Thoracic aorta (tissue), 2 donors: ENCODE results near the gene SMIM15. TPM values are rescaled to one million over a fixed set of nuclear protein-coding genes. Genes with fewer than 3 reads are reported as not detected.

Source experiments
- ATAC-seq: fragments of 150-250 bp; one replicate; pipeline ENCODE4 v1.8.0; 2017; ENCODE audit warnings: low read depth; ENCODE audit not compliant: insufficient number of reproducible peaks, low FRiP score
- DNase-seq: peaks from one replicate; pipeline ENCODE4 v3.0.0-alpha.2; 2020; ENCODE audit warnings: low spot score
- H3K27ac ChIP-seq, 2 donors: fragments of 200-600 bp; sonication (generic); 1 replicate in 1 of 2; 2 replicates in 1 of 2; pipeline ENCODE4 v1.5.1; 2016; ENCODE audit warnings: mild to moderate bottlenecking in 2 of 2, moderate library complexity in 2 of 2
- H3K27me3 ChIP-seq: fragments of 200-600 bp; sonication (generic); replicated peaks from 2 replicates; pipeline ENCODE4 v1.6.0; 2016; ENCODE audit warnings: mild to moderate bottlenecking; ENCODE audit not compliant: insufficient read depth
- H3K36me3 ChIP-seq: fragments of 200-600 bp; sonication (generic); one replicate; pipeline ENCODE4 v1.5.1; 2016
- H3K4me1 ChIP-seq, 2 donors: fragments of 200-600 bp; sonication (generic); 1 replicate in 1 of 2; 2 replicates in 1 of 2; pipeline versions ENCODE4 v1.5.1 to v1.6.0; 2016; ENCODE audit warnings: low read depth in 2 of 2, mild to moderate bottlenecking in 1 of 2; ENCODE audit not compliant: control insufficient read depth in 1 of 2
- H3K4me3 ChIP-seq: fragments of 200-600 bp; sonication (generic); 2 replicates; pipeline ENCODE4 v1.5.1; 2016; ENCODE audit warnings: mild to moderate bottlenecking
- H3K9me3 ChIP-seq: fragments of 200-600 bp; sonication (generic); 2 replicates; pipeline ENCODE4 v1.5.1; 2016
- total RNA-seq, 2 donors: library from RNA; depleted of rRNA; stranded (reverse); fragments of >200 nt; gene quantifications; one replicate each; pipeline versions ENCODE4 v1.1.0 to v1.2.3, GENCODE V29; 2016
- TF ChIP-seq, protein P1 (sequence below): fragments of 200-600 bp; sonication (generic); IDR thresholded peaks from one replicate; pipeline ENCODE4 v1.5.1; 2019; ENCODE audit warnings: antibody characterized with exemption

SMIM15 gene, protein sequence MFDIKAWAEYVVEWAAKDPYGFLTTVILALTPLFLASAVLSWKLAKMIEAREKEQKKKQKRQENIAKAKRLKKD
- total RNA-seq, result 10 to 100 TPM; 21.3 to 23.9 TPM

DNA sequence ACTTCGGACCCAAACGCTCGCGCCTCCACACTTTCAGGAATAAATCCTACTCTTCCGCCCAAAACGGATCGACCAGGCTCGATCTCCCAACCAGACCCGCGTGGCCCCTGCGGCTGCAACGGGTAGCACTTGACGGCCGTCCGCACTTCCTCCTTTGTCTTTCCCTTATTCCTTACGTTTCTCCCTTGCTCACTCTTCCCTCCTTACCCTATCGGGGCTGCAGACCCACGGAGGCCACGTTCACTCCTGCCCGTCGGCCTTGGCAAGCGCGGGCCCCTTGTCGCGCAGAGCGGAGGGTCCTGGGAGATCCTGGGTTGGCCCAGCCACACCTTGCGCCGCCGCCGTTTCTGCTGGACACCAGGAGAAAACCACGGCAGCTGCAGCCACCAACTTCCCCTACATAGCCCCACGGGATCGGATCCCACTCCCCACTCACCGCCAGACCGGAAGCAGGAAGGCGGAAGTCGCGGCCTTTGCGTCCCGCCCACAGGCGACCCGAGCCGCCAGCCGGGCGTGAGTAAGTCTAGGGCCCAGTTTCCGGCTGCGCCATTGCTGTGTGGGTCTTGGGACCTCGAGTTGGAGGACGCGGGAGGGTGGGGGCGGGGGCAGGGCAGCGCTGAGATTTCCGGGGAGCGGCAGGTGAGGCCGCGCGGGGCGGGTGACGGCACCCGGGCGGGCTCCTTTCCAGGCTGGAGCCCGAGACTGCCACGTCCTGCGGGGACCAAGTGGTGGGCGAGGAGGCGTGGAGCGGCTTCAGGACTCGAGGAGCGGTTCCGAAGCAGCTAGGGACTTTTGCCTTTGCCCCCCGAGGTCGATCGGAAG lies at the start of gene SMIM15:
Gene SMIM15 (minus strand): TSS at position 459 of the 822 bp plus-strand sequence. CDS start 2,297 bp downstream, outside the sequence.
- peak; percentile 54 for DNase-seq
- peak within 1 kb of the TSS; percentile 90 for H3K4me3 ChIP-seq
- H3K36me3 ChIP-seq, result peaks cover 6% of the 10 kb centered on the region
- no peaks in the 10 kb centered on the region for H3K9me3 ChIP-seq
- peak; percentile 92 for ATAC-seq
- TF ChIP-seq, protein P1, sequence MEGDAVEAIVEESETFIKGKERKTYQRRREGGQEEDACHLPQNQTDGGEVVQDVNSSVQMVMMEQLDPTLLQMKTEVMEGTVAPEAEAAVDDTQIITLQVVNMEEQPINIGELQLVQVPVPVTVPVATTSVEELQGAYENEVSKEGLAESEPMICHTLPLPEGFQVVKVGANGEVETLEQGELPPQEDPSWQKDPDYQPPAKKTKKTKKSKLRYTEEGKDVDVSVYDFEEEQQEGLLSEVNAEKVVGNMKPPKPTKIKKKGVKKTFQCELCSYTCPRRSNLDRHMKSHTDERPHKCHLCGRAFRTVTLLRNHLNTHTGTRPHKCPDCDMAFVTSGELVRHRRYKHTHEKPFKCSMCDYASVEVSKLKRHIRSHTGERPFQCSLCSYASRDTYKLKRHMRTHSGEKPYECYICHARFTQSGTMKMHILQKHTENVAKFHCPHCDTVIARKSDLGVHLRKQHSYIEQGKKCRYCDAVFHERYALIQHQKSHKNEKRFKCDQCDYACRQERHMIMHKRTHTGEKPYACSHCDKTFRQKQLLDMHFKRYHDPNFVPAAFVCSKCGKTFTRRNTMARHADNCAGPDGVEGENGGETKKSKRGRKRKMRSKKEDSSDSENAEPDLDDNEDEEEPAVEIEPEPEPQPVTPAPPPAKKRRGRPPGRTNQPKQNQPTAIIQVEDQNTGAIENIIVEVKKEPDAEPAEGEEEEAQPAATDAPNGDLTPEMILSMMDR, result no peak
- H3K4me1 ChIP-seq, result peaks cover 9 to 22% of the 10 kb centered on the region in 2 donors
- H3K27ac ChIP-seq, result peak within 1 kb of the TSS; percentile 77 to 82
- H3K27me3 ChIP-seq, result no peaks in the 10 kb centered on the region

DNA sequence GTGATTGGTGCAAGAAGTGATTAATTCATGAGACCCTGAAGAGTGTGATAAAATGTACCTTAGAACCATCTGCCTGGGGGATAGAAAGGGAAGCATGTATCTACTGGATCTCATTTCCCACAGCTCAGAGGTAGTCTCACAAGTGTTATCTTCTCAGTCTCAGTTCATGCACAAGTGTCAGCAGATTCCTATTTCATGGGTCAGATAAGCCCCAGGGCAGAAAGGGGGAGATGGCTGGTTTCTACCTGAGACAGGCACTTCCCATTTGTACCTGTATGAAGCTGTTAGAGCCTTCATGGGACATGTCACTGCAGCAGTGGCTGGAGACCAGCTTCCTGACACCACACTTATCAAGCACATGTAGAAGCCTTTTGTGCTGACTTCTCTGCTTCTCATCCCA lies 45.6 kb upstream of the SMIM15 start:
- H3K4me1 ChIP-seq, result no peaks in the 10 kb centered on the region
- H3K27ac ChIP-seq, result no peak overlapping the region
- no peak overlapping the region for H3K4me3 ChIP-seq
- no peaks in the 10 kb centered on the region for H3K27me3 ChIP-seq
- peaks cover 3% of the 10 kb centered on the region for H3K9me3 ChIP-seq
- TF ChIP-seq, protein P1, result no peak
- DNase-seq, result no peak
- H3K36me3 ChIP-seq, result no peaks in the 10 kb centered on the region
- no peak for ATAC-seq

GRCh38 chr5:61205013-61205412 lies 42.7 kb upstream of the SMIM15 start:
- no peak for DNase-seq
- H3K4me3 ChIP-seq, result no peak overlapping the region
- H3K9me3 ChIP-seq, result peaks cover 3% of the 10 kb centered on the region
- TF ChIP-seq, protein P1, result no peak
- no peak overlapping the region for H3K27ac ChIP-seq
- no peak for ATAC-seq
- no peaks in the 10 kb centered on the region for H3K36me3 ChIP-seq
- no peaks in the 10 kb centered on the region for H3K27me3 ChIP-seq
- H3K4me1 ChIP-seq, result no peaks in the 10 kb centered on the region

DNA sequence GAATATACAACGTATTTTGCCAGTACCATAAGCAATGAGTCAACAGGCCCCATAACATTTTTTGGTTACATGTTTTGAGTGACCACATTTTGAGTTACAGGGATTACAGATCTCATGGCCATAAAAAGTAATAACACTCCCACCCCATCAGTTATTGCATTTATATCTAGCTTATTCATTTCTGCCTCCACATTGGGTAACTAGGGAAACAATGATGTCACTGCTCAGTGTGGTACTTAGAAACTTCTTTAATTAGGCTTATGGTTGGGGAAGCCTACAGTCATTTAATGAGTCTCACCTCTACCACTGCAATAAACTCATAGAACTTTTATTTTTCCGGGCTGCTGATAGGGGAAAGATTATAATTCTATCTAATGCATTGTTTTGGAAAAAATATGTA lies 39.9 kb upstream of the SMIM15 start:
- H3K9me3 ChIP-seq, result no peaks in the 10 kb centered on the region
- TF ChIP-seq, protein P1, result no peak
- DNase-seq (no peak), ATAC-seq (no peak)
- no peaks in the 10 kb centered on the region for H3K27me3 ChIP-seq
- H3K27ac ChIP-seq, result no peak overlapping the region
- H3K4me1 ChIP-seq, result no peaks in the 10 kb centered on the region
- no peaks in the 10 kb centered on the region for H3K36me3 ChIP-seq
- no peak overlapping the region for H3K4me3 ChIP-seq

- no peaks in the 10 kb centered on the region for H3K4me1 ChIP-seq
- TF ChIP-seq, protein P1, result no peak
- no peaks in the 10 kb centered on the region for H3K27me3 ChIP-seq
- ATAC-seq, result no peak
- H3K9me3 ChIP-seq, result no peaks in the 10 kb centered on the region
- H3K27ac ChIP-seq, result no peak overlapping the region
- H3K4me3 ChIP-seq, result no peak overlapping the region
- no peaks in the 10 kb centered on the region for H3K36me3 ChIP-seq
- no peak for DNase-seq
Measured at GRCh38 chr5:61200582-61201155, 38.4 kb upstream of the SMIM15 start.
